Prostate gland (tissue), 2 donors: Measurements from ENCODE around the gene NEK2. TPM values are rescaled to one million over a fixed set of nuclear protein-coding genes. Genes with fewer than 3 reads are reported as not detected.
"Not testable (repeated sequence)": the region's sequence is repeated elsewhere in the genome, so short reads cannot be mapped to it uniquely, and the experiment has no call there.

Experiments used
- DNase-seq: peaks from one replicate; pipeline ENCODE4 v3.0.0-alpha.2; 2019; ENCODE audit warnings: low spot score
- H3K27ac ChIP-seq, 2 donors: fragments of 200-600 bp; sonication (generic); 2 replicates each; pipeline ENCODE4 v1.5.1; 2017 to 2019
- H3K27me3 ChIP-seq: fragments of 200-600 bp; sonication (generic); replicated peaks from 2 replicates; pipeline ENCODE4 v1.5.1; 2019; ENCODE audit not compliant: insufficient read depth
- H3K36me3 ChIP-seq, 2 donors: fragments of 200-600 bp; sonication (generic); 1 replicate in 1 of 2; 2 replicates in 1 of 2; pipeline versions ENCODE4 v1.5.1 to v1.8.1; 2017 to 2019
- H3K4me1 ChIP-seq: fragments of 200-600 bp; sonication (generic); replicated peaks from 2 replicates; pipeline ENCODE4 v1.5.1; 2019
- H3K4me3 ChIP-seq, 2 donors: fragments of 200-600 bp; sonication (generic); 2 replicates each; pipeline ENCODE4 v1.5.1; 2017 to 2019
- H3K9me3 ChIP-seq: fragments of 200-600 bp; sonication (generic); 2 replicates; pipeline ENCODE4 v1.5.1; 2017
- POLR2A ChIP-seq: fragments of 450-650 bp; IDR thresholded peaks from one replicate; pipeline ENCODE4 v1.6.1; 2016; ENCODE audit warnings: antibody characterized with exemption, mild to moderate bottlenecking
- POLR2AphosphoS5 ChIP-seq: sonication (generic); formaldehyde crosslinking; IDR thresholded peaks from one replicate; pipeline ENCODE4 v1.6.1; 2017; ENCODE audit warnings: antibody characterized with exemption
- WGBS: methylation state at CpG from one replicate; pipeline ENCODE4 v1.1.5; 2018; 5-methylcytosine and 5-hydroxymethylcytosine counted together
- intact Hi-C: fragments of 100-400 bp; cut with DNase I; formaldehyde crosslinking; loops from one replicate; pipeline ENCODE4 v1.14.2; 2022
- total RNA-seq, 2 donors: library from RNA; depleted of rRNA; stranded (reverse); fragments of >200 nt; gene quantifications; one replicate each; pipeline ENCODE4 v1.1.0, GENCODE V29; 2016
- TF ChIP-seq, protein P1 (sequence below), 4 experiments: fragments of 200-600 bp in 2 of 4; fragments of 450-650 bp in 2 of 4; sonication (generic) in 2 of 4; IDR thresholded peaks; 1 replicate in 3 of 4; 2 replicates in 1 of 4; pipeline ENCODE4 v1.5.1; 2016 to 2019; ENCODE audit warnings: antibody characterized with exemption in 4 of 4, mild to moderate bottlenecking in 2 of 4, moderate library complexity in 2 of 4

NEK2 gene
- total RNA-seq, 2 donors from 2014 or later: 1.7 to 8.5 TPM

DNA sequence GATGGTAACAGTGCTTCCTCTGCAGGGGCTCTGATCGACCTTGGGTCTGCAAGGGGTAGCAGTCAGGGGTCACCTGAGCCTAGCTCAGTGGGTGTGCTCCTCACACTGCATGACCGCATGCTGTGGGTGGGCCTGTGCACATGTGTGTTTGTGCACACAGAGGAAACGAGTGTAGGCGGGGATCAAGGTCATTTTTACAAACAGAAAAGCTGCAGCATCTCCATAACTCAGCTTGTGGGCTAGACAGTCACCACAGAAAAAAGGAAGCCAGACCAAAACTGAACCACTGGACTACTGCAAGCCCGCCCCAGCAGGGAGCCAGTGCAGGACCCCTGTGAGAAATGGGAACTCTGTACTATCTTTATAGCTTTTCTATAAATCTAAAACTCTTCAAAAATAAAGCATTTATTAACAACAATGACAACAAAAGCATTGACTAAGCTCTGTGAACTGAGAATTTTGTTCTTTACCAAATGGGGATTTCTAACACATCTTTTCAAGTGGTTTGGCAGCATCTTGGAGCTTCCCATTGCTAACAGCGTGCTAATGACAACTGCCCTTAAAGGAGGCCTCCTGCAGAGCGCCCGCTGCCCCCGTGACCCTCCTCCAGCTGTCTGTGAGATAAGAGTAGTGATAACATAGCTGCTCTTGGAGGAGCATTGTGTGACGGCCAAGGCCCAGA is 19.9 kb upstream of the NEK2 start:
- no peaks in the 10 kb centered on the region for H3K9me3 ChIP-seq
- WGBS: 76% methylated on average over 10 of the region's 10 CpGs
- no peaks in the 10 kb centered on the region for H3K36me3 ChIP-seq
- no peaks in the 10 kb centered on the region for H3K4me1 ChIP-seq
- H3K4me3 ChIP-seq: no peak overlapping the region
- DNase-seq: no peak
- H3K27ac ChIP-seq: no peak overlapping the region
- no peaks in the 10 kb centered on the region for H3K27me3 ChIP-seq
- intact Hi-C loops: no loop called here
- no peak for TF ChIP-seq POLR2AphosphoS5
- no peak for TF ChIP-seq POLR2A
- TF ChIP-seq, protein P1, sequence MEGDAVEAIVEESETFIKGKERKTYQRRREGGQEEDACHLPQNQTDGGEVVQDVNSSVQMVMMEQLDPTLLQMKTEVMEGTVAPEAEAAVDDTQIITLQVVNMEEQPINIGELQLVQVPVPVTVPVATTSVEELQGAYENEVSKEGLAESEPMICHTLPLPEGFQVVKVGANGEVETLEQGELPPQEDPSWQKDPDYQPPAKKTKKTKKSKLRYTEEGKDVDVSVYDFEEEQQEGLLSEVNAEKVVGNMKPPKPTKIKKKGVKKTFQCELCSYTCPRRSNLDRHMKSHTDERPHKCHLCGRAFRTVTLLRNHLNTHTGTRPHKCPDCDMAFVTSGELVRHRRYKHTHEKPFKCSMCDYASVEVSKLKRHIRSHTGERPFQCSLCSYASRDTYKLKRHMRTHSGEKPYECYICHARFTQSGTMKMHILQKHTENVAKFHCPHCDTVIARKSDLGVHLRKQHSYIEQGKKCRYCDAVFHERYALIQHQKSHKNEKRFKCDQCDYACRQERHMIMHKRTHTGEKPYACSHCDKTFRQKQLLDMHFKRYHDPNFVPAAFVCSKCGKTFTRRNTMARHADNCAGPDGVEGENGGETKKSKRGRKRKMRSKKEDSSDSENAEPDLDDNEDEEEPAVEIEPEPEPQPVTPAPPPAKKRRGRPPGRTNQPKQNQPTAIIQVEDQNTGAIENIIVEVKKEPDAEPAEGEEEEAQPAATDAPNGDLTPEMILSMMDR (IDR thresholded peaks at IDR 0.05): no peak

DNA sequence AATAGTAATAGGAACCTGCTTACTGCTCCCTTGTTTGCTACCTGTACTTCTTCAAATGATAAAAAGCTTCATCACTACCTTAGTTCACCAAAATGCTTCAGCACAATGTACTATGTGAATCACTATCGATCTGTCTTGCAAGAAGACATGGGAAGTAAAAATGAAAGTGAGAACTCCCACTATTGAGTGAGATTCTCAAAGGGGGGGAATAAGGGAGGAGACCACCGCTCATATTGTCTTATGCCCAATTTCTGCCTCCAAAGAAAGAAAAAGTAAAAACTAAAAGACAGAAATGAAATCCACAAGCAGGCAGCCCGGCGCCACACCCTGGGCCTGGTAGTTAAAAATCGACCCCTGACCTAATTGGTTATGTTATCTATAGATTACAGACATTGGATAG is 18.5 kb upstream of the NEK2 start:
- H3K4me1 ChIP-seq, DNase-seq, H3K9me3 ChIP-seq, H3K27me3 ChIP-seq, intact Hi-C loops, H3K36me3 ChIP-seq, H3K27ac ChIP-seq, H3K4me3 ChIP-seq: not testable (repeated sequence)
- 96% methylated on average over 5 of the region's 5 CpGs for WGBS

DNA sequence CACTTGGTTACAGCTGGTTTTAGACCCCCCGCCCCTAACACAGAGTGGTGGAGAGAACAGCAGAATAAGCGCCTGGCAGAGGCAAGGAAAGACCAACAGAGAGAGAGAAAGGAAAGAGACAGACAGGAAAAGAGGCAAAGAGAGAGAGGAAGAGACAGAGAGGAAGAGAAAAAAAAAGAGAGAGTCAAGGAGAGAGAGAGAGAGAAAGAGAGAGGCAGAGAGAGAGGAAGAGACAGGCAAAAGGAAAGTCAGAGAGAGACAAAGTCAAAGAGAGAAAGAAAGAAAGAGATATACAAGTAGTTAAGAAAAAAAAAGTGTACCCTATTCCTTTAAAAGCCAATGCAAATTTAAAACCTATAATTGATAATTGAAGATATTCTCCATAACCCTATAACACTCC is 13.0 kb upstream of the NEK2 start:
- H3K27me3 ChIP-seq: no peaks in the 10 kb centered on the region
- no peak overlapping the region for H3K27ac ChIP-seq
- H3K4me3 ChIP-seq: no peak overlapping the region
- TF ChIP-seq, protein P1 (IDR thresholded peaks at IDR 0.05): no peak
- TF ChIP-seq POLR2A (no peak), POLR2AphosphoS5 (no peak)
- WGBS: 94% methylated on average over 2 of the region's 2 CpGs
- H3K9me3 ChIP-seq: no peaks in the 10 kb centered on the region
- DNase-seq: no peak
- no peaks in the 10 kb centered on the region for H3K4me1 ChIP-seq
- intact Hi-C loops: loop anchor here (10.0 kb wide), 1 partner anchor 346 kb away; the partner anchor contains the start of genes DTL and INTS7
- H3K36me3 ChIP-seq: no peaks in the 10 kb centered on the region

DNA sequence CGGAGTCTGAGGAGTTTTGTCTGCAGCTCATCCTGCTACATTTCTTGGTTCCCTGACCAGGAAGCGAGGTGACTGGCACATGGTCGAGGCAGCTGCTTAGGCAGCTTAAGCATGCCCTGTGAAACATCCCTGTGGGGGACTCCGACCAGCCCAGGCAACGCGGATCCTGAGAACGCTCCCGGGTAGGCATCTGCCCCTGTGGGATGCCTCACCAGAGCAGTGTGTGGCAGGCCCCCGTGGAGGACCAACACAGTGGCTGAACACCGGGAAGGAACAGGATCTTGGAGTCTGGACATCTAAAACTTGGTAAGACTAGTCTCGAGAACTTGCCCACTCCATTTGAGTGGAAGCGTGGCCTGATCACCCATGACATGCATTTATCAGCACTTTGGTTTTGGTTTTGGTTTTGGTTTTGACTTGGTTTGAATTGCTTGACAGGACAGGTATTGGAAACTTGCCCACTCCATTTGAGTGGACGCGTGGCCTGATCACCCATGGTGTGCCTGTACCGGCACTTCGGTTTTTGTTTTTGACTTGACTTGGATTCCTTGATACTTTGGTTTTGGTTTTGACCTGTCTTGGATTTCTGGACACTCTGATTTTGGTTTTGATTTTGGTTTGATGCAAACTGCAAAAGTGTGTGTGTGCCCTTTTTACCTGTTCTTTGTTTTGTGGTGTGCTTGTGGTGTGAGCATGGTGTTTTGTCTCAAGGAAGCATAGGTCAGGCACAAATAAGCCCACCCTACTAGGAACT is 12.2 kb upstream of the NEK2 start:
- intact Hi-C loops: loop anchor here (10.0 kb wide), 1 partner anchor 347 kb away; the partner anchor contains the start of genes DTL and INTS7
- no peaks in the 10 kb centered on the region for H3K9me3 ChIP-seq
- no peak overlapping the region for H3K4me3 ChIP-seq
- TF ChIP-seq POLR2AphosphoS5: no peak
- TF ChIP-seq, protein P1 (IDR thresholded peaks at IDR 0.05): no peak
- no peak for TF ChIP-seq POLR2A
- H3K36me3 ChIP-seq: no peaks in the 10 kb centered on the region
- WGBS: 95% methylated on average over 16 of the region's 16 CpGs
- no peak for DNase-seq
- no peaks in the 10 kb centered on the region for H3K27me3 ChIP-seq
- no peaks in the 10 kb centered on the region for H3K4me1 ChIP-seq
- no peak overlapping the region for H3K27ac ChIP-seq

DNA sequence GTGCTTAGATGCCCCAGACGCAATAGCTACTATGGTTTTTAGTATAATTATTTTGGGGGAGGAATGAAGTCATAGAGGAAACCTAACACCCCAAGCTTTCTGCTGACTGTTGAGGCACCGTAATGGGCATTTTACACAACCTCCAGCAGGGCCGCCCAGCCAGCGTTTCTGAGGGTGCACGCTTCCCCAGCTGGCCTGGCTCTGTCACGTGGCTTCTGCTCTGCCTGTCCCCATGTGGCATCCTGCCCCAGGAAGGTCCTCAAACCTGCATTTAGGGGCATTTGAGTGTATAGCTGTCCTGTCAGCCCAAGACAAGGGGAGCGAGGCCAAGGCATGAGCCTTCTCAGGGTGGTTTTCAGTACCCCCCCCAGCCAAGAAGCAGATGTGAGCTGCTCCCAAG is 10.4 kb upstream of the NEK2 start:
- WGBS: 78% methylated on average over 7 of the region's 7 CpGs
- no peak overlapping the region for H3K4me3 ChIP-seq
- DNase-seq: no peak

More for the DNA sequence above, 10.4 kb upstream of the NEK2 start:
- no peaks in the 10 kb centered on the region for H3K36me3 ChIP-seq
- intact Hi-C loops: loop anchor here (10.0 kb wide), 1 partner anchor 349 kb away; the partner anchor contains the start of genes DTL and INTS7
- no peaks in the 10 kb centered on the region for H3K27me3 ChIP-seq
- TF ChIP-seq, protein P1 (IDR thresholded peaks at IDR 0.05): no peak
- no peak for TF ChIP-seq POLR2A
- TF ChIP-seq POLR2AphosphoS5: no peak
- H3K27ac ChIP-seq: no peak overlapping the region
- no peaks in the 10 kb centered on the region for H3K4me1 ChIP-seq
- no peaks in the 10 kb centered on the region for H3K9me3 ChIP-seq
